Spinal cord (tissue), 10 donors: Measurements from ENCODE around the gene MACROD2. TPM values are rescaled to one million over a fixed set of nuclear protein-coding genes. Genes with fewer than 3 reads are reported as not detected.

Source experiments
- DNase-seq, 6 donors: peaks; one replicate each; pipeline versions ENCODE4 v3.0.0 to v3.0.0-alpha.2; 2013 to 2015; ENCODE audit warnings: low spot score in 6 of 6, low read depth in 4 of 6
- H3K27ac ChIP-seq: one replicate; pipeline ENCODE4 v1.5.1; 2013; ENCODE audit warnings: low read depth, low read length, control low read depth
- H3K27me3 ChIP-seq: one replicate; pipeline ENCODE4 v1.6.1; 2013; ENCODE audit warnings: low read length; ENCODE audit not compliant: control insufficient read depth, insufficient read depth
- H3K36me3 ChIP-seq: one replicate; pipeline ENCODE4 v1.6.1; 2013; ENCODE audit warnings: low read length; ENCODE audit not compliant: control insufficient read depth, insufficient read depth
- H3K4me1 ChIP-seq: one replicate; pipeline ENCODE4 v1.6.1; 2013; ENCODE audit warnings: low read length; ENCODE audit not compliant: control insufficient read depth, insufficient read depth
- H3K4me3 ChIP-seq: one replicate; pipeline ENCODE4 v1.5.1; 2013; ENCODE audit warnings: low read depth, low read length, control low read depth
- H3K9me3 ChIP-seq: one replicate; pipeline ENCODE4 v1.6.1; 2013; ENCODE audit warnings: low read length; ENCODE audit not compliant: control insufficient read depth, insufficient read depth
- WGBS: methylation state at CpG from one replicate; pipeline ENCODE4 v1.1.5; 2013; ENCODE audit warnings: missing lambda C conversion rate; ENCODE audit not compliant: insufficient coverage; 5-methylcytosine and 5-hydroxymethylcytosine counted together
- polyA plus RNA-seq, 2 donors: library from polyadenylated mRNA; unstranded; fragments of 120-200 nt; gene quantifications; one replicate each; pipeline ENCODE4 v1.2.1, GENCODE V29; 2013; ENCODE audit not compliant: insufficient read length in 2 of 2
- total RNA-seq, 2 donors: library from RNA; depleted of rRNA in 1 of 2; stranded (reverse); fragments of 120-200 nt in 1 of 2; fragments of >200 nt in 1 of 2; gene quantifications; one replicate each; pipeline versions ENCODE4 v1.2.3 to v1.2.4, GENCODE V29; 2013 to 2014
- donor health status: healthy.

MACROD2 gene
- total and polyA plus RNA-seq, 4 donors: 16.2 to 34.0 (median 23.6) TPM

DNA sequence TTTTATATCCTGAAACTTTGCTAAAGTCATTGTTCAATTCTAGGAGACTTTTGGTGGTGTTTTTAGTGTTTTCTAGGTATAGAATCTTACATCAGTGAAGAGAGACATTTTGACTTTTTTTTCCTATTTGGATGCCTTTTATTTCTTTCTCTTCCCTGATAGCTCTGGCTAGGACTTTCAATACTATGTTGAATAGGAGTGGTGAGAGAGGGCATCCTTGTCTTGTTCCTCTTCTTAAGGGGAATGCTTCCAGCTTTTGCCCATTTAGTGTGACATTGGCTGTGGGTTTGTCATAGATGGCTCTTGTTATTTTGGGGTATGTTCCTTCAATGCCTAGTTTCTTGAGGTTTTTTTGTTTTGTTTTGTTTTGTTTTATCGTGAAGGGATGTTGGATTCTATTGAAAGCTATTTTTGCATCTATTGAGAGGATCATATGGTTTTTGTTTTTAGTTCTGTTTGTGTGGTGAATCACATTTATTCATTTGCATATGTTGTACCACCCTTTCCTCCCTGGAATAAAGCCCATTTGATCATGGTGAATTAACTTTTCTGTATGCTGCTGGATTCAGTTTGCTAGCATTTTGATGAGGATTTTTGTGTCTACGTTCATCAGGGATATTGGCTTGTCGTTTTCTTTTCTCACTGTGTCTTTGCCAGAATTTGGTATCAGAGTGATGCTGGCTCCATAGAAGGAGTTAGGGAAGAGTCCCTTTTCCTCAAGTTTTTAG lies 882.1 kb downstream of the MACROD2 start:
- WGBS: 28% methylated on average over 2 of the region's 3 CpGs
- no peak overlapping the region for H3K27ac ChIP-seq
- no peaks in the 10 kb centered on the region for H3K27me3 ChIP-seq
- DNase-seq: peak in 1 of 6 donors; percentile 82
- H3K4me3 ChIP-seq: no peak overlapping the region
- no peaks in the 10 kb centered on the region for H3K36me3 ChIP-seq
- no peaks in the 10 kb centered on the region for H3K4me1 ChIP-seq
- peaks cover 2% of the 10 kb centered on the region for H3K9me3 ChIP-seq

DNA sequence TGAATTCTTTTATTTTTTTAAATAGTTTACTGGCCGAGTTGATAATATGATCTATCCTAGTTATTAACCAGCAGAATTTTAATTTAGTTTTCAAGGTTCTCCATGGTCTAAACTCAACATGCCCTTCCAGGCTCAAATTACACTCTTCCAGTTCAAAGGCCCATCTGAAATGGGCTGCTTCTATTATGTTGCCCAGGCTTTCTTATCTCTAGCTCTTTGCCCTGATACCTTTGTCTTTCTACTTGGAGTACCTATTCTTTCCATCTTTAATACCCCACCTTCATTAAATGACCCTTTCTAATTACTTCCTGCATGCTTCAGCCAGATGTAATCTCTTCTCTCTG lies 883.3 kb downstream of the MACROD2 start:
- WGBS: no CpG with 5 or more reads among the region's 1 CpG
- DNase-seq: no peak
- no peak overlapping the region for H3K4me3 ChIP-seq
- no peaks in the 10 kb centered on the region for H3K4me1 ChIP-seq
- H3K27me3 ChIP-seq: no peaks in the 10 kb centered on the region
- H3K27ac ChIP-seq: no peak overlapping the region
- no peaks in the 10 kb centered on the region for H3K36me3 ChIP-seq
- peaks cover 2% of the 10 kb centered on the region for H3K9me3 ChIP-seq

DNA sequence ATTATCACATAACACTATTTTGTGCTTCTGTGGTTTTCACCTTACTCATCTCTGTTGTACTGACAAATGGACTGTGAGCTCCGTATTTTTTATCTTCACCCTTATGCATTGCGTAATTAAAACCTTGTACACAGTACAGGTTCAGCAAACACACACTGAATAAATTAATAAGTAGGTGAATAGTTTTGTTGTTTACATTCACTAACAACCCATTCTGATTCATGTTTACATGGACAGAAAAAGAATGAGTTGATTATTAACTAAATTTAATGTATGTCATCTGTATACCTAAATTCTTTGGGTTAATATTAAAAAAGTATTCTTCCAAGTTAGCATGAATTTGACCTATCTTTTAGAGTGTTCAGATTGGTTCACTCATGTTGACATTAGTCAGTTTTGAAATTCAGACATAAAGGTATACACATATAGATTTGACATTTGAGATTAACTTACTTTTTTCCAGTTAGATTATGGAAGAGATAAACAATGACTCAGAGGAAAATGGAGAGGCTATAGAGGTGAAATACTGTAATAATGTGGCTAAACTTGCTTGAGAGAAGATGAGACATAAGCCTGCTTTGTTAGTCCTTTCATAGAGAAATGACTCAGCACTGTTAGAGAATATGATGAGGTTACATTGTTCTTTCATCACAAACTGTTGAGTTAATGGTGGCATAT lies 883.8 kb downstream of the MACROD2 start:
- H3K4me1 ChIP-seq: no peaks in the 10 kb centered on the region
- no CpG with 5 or more reads among the region's 2 CpGs for WGBS
- no peak overlapping the region for H3K4me3 ChIP-seq
- H3K36me3 ChIP-seq: no peaks in the 10 kb centered on the region
- no peak overlapping the region for H3K27ac ChIP-seq
- H3K27me3 ChIP-seq: no peaks in the 10 kb centered on the region
- no peak for DNase-seq
- H3K9me3 ChIP-seq: peaks cover 2% of the 10 kb centered on the region

DNA sequence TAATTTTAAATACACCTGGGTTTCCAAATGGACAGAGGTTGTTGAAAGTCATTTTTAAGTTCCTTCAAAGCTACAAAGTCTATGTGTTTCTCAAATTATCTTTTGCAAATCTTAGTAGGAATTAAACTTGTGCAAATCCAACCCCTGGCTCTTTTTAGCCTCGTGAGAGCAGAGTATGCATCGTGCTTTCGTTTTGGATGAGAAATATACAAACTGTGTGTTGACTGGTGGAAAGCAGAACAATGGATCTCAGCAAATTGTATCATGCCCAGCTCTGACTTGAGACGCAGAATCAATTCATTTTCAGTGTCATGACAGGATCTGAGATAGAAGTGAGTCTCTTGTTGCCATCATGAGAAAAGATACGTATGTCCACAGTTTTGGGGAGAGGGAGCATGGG lies 884.5 kb downstream of the MACROD2 start:
- Histone ChIP-seq H3K4me3 (no peak overlapping the region), H3K27me3 (no peaks in the 10 kb centered on the region), H3K27ac (no peak overlapping the region), H3K9me3 (peaks cover 2% of the 10 kb centered on the region), H3K36me3 (no peaks in the 10 kb centered on the region), H3K4me1 (no peaks in the 10 kb centered on the region)
- WGBS: 75% methylated on average over 5 of the region's 5 CpGs
- DNase-seq: no peak

DNA sequence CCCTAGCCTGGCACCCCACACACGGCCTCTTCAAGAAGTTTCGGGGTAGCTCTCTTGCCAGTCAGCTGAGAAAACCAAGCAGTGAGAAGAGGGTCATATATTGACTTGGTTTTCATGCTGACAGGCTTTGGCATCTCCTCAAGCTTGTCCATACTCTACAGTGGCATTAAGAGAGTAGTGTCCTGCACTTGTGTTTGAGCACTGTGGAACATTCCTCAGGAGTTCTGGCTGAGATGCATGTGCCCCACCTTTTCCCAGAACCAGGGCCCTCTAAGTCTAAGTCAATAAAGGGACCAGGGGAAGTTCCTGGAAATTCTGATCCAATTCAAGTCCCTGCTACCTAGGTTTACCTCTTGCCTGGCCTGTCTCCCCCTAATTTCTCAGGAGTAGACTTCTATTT lies 886.2 kb downstream of the MACROD2 start:
- H3K4me3 ChIP-seq: no peak overlapping the region
- no CpG with 5 or more reads among the region's 2 CpGs for WGBS

DNA sequence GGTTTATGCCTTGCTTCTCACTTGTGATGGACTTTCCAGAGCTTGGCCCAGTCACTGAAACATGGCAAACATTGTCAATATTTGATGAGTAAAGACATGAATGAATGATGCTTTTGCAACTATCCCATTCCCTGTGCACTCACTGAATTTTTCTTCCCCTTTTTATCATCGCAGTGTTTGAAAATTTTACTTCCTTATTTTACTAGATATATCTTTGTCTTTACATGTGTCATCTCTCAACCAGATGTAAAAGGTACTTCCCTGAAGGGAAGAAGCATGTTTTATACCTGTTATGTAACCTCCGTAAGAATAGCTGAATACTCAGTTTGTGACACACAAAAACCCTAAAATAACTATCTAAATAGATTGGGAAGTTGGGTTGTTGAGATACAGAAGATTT lies 886.8 kb downstream of the MACROD2 start:
- Histone ChIP-seq H3K27me3 (no peaks in the 10 kb centered on the region), H3K27ac (no peak overlapping the region), H3K4me3 (no peak overlapping the region), H3K4me1 (no peaks in the 10 kb centered on the region), H3K9me3 (no peaks in the 10 kb centered on the region), H3K36me3 (no peaks in the 10 kb centered on the region)
- no peak for DNase-seq
- no CpG with 5 or more reads among the region's 2 CpGs for WGBS

More for the DNA sequence above, 886.2 kb downstream of the MACROD2 start:
- Histone ChIP-seq H3K4me1 (no peaks in the 10 kb centered on the region), H3K36me3 (no peaks in the 10 kb centered on the region), H3K9me3 (peaks cover 1% of the 10 kb centered on the region), H3K27ac (no peak overlapping the region), H3K27me3 (no peaks in the 10 kb centered on the region)
- no peak for DNase-seq

DNA sequence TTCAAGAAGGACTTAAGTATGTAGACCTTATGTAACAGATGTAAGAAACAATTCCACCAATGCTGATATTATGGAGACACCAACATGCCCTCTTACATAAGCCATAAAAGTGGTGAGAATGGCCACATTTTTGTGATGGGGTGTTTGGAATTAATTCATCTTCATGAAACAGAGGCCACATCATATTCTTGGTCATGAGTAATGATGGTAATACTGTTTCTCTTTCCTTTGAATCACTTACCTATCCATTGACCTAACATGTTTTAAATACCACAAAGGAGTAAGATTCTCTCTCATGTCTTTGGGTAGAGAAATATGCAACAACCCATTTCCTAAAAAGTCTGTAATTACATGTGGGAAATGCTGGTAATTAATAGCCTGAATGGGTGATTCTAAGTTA lies 887.5 kb downstream of the MACROD2 start:
- Histone ChIP-seq H3K36me3 (no peaks in the 10 kb centered on the region), H3K27ac (no peak overlapping the region), H3K9me3 (no peaks in the 10 kb centered on the region), H3K4me3 (no peak overlapping the region), H3K27me3 (no peaks in the 10 kb centered on the region), H3K4me1 (no peaks in the 10 kb centered on the region)
- DNase-seq: no peak

DNA sequence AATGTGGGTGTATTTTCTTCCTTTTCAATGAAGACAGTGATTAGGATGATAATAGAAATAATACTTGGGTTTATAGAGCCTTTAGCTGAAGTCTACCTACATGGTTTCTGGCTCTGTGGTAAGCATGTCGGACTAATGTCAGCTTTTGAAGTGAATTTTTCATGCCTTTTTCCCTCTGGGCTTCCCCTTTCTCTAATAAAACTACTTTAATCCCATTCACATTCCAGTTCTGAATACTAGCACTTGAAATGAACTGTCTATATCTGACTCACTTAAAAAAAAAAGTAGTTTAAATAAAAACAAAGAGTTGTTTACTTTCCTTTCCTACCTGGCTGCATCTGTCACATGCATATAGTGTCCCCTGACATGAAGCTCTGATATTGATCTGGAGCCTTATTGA lies 888.0 kb downstream of the MACROD2 start:
- H3K4me1 ChIP-seq: peaks cover 4% of the 10 kb centered on the region
- no CpG with 5 or more reads among the region's 1 CpG for WGBS
- H3K36me3 ChIP-seq: no peaks in the 10 kb centered on the region
- no peak overlapping the region for H3K27ac ChIP-seq
- no peak overlapping the region for H3K4me3 ChIP-seq
- no peak for DNase-seq
- H3K9me3 ChIP-seq: no peaks in the 10 kb centered on the region
- no peaks in the 10 kb centered on the region for H3K27me3 ChIP-seq

DNA sequence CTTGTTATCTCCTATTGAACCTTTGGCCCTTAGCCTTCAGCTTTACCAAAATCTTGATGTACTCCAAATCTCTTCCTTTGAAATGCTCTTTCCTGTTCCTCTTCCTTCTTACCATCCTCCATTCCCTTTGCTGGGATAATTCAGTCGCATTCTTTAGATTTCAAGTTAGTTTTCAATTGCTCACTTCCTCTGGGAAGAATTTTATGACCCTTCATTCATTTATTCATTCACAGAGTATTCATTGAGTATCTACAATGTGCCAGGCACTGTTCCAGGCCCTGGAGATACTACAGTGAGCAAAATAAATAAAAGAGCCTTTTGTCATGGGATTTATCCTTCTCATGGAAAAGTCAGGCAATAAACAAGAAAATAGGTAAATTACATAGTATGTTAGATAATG lies 890.3 kb downstream of the MACROD2 start:
- 100% methylated on average over 1 of the region's 1 CpG for whole genome bisulfite sequencing

DNA sequence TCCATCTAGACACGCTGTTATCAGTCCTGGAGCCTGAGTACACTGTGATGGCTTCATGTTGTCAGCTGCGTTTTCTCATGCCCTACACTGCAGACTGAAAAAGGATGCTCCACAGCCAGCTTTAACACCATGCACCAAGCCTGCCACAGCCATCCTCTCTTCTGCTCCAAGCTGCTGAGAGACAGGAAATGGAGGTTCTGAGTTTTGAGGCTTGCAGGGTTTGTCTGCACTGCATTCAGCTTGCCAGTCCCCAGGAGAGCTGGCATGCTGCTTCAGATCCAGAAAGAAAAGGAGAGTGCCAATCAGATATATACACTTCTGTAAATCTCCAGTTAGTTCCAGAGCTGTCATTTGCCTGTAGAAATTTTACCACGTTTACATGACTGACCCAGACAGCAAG lies 892.8 kb downstream of the MACROD2 start:
- no peaks in the 10 kb centered on the region for H3K9me3 ChIP-seq
- whole genome bisulfite sequencing: no CpG with 5 or more reads among the region's 3 CpGs
- peaks cover 4% of the 10 kb centered on the region for H3K4me1 ChIP-seq
- peak in 3 of 6 donors; percentile 6 to 54 (median 49) for DNase-seq
- no peak overlapping the region for H3K4me3 ChIP-seq
- H3K36me3 ChIP-seq: no peaks in the 10 kb centered on the region
- H3K27me3 ChIP-seq: no peaks in the 10 kb centered on the region
- no peak overlapping the region for H3K27ac ChIP-seq

More for the DNA sequence above, 890.3 kb downstream of the MACROD2 start:
- Histone ChIP-seq H3K9me3 (no peaks in the 10 kb centered on the region), H3K4me1 (peaks cover 4% of the 10 kb centered on the region), H3K36me3 (no peaks in the 10 kb centered on the region), H3K4me3 (no peak overlapping the region), H3K27me3 (no peaks in the 10 kb centered on the region), H3K27ac (no peak overlapping the region)
- DNase-seq: no peak
